IPS DF 19.7 (cell line): ENCODE data around the gene ANKRD1.
"Not testable (repeated sequence)": the region's sequence is repeated elsewhere in the genome, so short reads cannot be mapped to it uniquely, and the experiment has no call there.

ENCODE experiments used
- DNase-seq: peaks from one replicate; pipeline ENCODE4 v3.0.0-alpha.2; 2013; ENCODE audit warnings: low read depth, low spot score

The ANKRD1 gene

GRCh38 chr10:90912854-90913479 is 7.9 kb downstream of the ANKRD1 start:
- no peak for DNase-seq

DNA sequence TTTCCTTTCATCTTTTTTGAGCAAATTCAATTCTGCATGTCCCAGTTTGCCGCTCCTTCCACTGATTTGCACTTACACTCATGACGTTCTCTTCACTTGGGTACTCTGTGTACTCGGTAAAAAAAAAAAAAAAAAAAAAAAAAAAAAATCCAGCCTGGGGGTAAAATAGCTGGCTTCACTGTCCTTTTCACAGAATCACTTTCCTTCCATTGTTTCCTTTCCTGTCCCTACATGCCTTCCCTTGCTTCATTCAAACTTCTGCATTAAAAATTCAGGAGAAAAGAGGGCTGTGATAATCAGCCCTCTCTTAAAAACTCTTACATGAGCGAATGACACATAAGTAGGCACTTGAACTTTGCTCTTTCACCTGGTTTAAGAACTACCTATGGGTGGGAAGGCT is 8.7 kb downstream of the ANKRD1 start:
- DNase-seq: no peak

DNA sequence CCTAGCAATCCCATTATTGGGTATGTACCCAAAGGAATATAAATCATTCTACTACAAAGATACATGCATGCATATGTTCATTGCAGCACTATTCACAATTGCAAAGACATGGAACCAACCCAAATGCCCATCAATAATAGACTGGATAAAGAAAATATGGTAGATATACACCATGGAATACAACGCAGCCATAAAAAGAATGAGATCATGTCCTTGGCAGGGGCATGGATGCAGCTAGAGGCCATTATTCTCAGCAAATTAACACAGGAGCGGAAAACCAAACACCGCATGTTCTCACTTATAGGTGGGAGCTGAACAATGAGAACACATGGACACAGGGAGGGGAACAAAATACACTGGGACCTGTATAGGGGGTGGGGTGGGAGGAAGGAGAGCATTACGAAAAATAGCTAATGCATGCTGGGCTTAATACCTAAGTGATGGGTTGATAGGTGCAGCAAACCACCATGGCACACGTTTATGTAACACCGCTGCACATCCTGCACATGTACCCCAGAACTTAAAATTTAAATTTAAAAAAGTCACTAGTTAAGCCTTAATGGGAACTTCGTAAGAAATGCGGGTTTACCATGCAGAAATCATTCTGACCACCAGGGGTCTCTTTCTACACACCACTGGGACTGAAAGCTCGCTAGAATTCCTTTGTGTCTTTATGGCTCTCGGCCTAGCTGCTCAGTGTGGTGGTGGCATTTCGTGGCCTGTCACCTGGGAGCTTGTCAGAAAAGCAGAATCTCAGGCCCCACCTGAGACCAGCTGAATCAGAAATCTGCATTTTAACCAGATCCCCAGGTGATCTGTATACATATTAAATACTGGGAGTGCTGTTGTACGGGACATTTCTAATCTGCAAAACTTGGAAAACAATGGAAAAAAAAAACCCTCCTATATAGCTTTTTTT is 9.5 kb downstream of the ANKRD1 start:
- DNase-seq: no peak

DNA sequence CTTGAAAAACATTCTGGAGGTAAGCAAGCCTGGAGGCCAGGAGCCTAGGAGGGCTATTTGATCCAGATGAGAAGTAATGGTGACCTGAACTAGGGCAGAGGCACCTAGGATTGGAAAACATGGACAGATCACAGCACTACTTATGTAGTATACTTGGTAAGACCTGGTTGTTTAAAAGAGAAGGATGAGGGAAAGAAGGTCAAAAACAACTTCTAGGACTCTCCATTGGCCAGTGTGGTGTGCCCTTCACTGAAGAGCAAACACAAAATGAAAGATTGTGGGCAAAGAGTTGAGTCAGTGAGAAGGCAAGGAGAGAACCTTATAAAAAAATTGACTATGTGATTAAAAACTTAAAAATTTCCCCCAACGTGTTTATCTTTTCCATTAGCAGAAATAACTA is 14.3 kb downstream of the ANKRD1 start:
- DNase-seq: no peak

DNA sequence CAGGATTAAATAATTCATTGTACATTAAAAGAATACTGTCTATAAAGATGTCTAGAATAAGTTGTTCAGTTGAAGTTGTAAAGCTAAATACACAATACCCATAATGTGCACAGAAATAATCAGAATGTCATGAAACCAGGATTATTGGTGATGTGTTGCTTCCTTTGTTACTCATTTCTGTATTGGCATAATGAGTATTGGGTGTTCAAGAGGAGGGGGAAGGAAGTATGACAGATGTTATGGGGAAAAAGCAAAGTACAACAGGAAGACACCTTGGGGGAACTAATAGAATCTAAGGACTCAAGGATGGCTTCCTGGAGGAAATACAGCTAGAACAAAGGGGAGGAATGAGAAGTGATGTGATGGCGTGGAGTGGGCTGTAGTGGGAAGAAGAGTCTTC is 15.0 kb downstream of the ANKRD1 start:
- DNase-seq: no peak

- not testable (repeated sequence) for DNase-seq
These were observed 24.0 kb downstream of the ANKRD1 start for GRCh38 chr10:90896916-90897315.

DNA sequence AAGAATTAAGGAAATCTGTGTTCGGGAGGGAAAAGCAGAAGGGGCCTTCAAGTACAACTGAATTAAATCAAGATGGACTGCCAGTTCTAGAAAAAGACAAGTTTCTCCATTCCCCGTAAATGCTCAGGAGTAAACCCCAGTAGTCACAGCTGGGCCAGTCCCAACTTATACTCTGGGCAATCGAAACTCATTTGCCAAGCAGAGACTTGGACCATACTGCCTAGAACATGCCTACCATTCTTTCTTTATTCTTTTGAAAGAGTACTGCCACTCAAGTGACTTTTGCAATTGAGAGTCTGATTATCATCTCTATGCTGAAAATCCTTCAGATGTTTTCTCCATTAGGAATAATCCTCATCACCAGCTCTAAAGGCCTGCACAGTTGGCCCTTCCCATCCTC is 27.7 kb downstream of the ANKRD1 start:
- DNase-seq: no peak

DNA sequence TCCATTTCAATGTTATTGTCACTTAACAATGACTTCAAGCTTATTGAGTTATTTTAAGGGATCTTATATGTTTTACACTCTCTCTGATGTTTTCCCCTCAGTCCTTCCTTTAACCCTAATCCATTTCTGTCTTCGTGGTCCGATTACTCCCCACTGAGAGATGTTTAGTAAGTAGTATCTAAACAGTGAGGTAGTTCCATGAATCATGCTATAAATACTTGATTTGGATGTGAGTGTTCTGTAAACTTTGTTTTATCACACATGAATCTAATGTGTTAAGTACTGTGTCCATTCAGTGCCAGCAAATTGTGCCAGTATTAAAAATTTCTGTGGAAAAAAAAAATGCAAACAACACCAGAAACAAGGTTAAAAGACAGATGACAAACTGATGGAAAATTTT is 30.5 kb downstream of the ANKRD1 start:
- DNase-seq: no peak

DNA sequence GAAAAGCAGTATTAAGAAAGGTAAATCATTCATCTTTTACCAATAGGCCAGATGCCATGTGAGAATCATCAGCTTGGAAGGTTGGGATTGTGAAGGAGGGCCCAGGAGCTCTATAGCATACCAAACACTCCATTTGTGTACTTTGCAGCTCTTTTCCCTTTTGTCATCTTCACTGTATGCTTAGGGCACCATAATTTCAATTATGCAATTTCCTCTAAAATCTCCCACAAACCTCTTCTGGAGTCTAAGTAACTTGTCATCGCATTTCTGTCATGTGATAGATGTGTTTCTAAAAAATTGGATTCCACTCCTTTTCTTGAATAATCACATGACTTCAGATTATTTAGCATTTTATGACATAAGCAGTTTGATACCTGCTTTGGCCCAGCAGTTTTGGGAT is 31.3 kb downstream of the ANKRD1 start:
- no peak for DNase-seq

- no peak for DNase-seq
These were observed 32.5 kb downstream of the ANKRD1 start for GRCh38 chr10:90888387-90888786.

DNA sequence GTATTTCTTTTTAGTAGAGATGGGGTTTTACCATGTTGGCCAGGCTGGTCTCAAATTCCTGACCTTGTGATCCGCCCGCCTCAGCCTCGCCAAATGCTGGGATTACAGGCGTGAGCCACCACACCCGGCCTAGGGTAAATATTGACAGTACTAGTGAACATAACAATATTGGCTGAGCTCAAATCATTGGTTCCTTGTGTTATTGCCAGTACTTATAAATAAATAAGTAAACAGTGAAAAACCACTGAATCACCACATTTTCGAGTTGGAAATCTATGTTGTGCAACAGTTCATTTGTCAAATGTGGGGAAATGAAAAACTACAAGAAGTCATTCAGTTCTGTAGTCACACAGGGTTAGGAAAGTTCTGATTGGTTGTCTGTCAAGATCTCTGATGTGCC is 33.3 kb downstream of the ANKRD1 start:
- no peak for DNase-seq

GRCh38 chr10:90885176-90885575 is 35.7 kb downstream of the ANKRD1 start:
- DNase-seq: no peak

- DNase-seq: no peak
These were observed 36.5 kb downstream of the ANKRD1 start for GRCh38 chr10:90884431-90884830.

- not testable (repeated sequence) for DNase-seq
These were observed 40.7 kb downstream of the ANKRD1 start for GRCh38 chr10:90880059-90880719.

- DNase-seq: no peak
These were observed 41.8 kb downstream of the ANKRD1 start for GRCh38 chr10:90879062-90879461.

DNA sequence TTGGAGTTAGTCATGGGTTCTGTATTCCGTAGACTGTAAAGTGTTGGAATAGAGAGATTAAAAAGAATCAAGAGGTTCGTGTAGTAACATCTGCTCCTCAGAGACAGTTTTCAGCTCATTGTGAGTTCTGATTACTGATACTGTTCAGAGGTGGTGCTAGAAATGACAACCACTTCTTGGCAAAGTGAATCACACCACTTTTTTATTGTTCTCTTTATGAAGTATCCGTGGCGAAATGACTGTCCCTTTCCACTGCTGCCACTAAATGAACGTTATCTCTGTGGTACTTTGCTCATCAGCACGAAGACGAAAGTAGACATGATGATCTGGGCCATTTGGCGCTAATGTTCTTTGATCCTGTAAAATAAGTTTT is 48.3 kb downstream of the ANKRD1 start:
- DNase-seq: no peak

- peak; percentile 54 for DNase-seq
These were observed 48.9 kb downstream of the ANKRD1 start, which contains the start of gene RPP30 for GRCh38 chr10:90871766-90872647. TSS of gene RPP30 (plus strand) at chr10:90871974. CDS start at chr10:90871987, 13 bp downstream.

GRCh38 chr10:90871279-90871765 is 49.6 kb downstream of the ANKRD1 start:
- peak; percentile 85 for DNase-seq

- DNase-seq: no peak
These were observed 54.8 kb downstream of the ANKRD1 start for GRCh38 chr10:90866050-90866598.

DNA sequence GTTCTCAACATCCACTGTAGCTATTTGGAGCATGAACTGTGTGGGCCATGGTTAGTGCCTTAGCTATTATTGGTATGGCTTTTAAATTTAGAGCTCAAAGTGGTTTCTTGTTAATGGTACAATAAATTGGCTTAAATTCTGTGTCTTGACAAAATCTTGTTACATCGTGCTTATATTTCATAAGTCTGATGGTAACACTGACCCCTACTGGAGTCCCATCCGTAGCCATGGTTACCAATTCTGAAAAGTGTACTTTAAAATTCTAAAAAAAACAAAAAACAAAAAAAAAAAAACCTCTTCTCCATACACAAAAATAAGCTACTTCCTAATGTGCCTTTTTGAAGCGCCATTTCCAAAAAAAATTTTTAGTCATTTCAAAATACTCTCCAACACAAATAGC is 55.5 kb downstream of the ANKRD1 start:
- DNase-seq: no peak

- DNase-seq: no peak
These were observed 57.9 kb downstream of the ANKRD1 start for GRCh38 chr10:90862908-90863514.
